SK-N-SH (cell line): Measurements from ENCODE around the gene LY6G6D. TPM values are rescaled to one million over a fixed set of nuclear protein-coding genes. Genes with fewer than 3 reads are reported as not detected.

Experiments used
- CTCF ChIA-PET: fragments of 300-600, 350-600 bp; formaldehyde crosslinking; extraction: SDS; loops from one replicate; lab custom pipeline; 2021; lab: Yijun Ruan, JAX
- POLR2A ChIA-PET: fragments of 350-600 bp; sonication (Branson Sonifier 250); formaldehyde crosslinking; extraction: SDS; loops from one replicate; lab custom pipeline; 2020; ENCODE audit warnings: antibody characterized with exemption, inconsistent platforms; lab: Yijun Ruan, JAX
- DNase-seq: peaks from one replicate; pipeline ENCODE4 v3.0.0; 2012
- H2AFZ ChIP-seq: fragments of 200-600 bp; sonication (generic); 2 replicates; pipeline ENCODE4 v1.8.1; 2016; ENCODE audit warnings: antibody characterized with exemption, mild to moderate bottlenecking, low read depth
- H3F3A ChIP-seq: fragments of 200-600 bp; sonication (generic); replicated peaks from 2 replicates; pipeline ENCODE3; 2016; ENCODE audit warnings: antibody characterized with exemption, mild to moderate bottlenecking; ENCODE audit not compliant: insufficient read depth
- H3K27ac ChIP-seq, 2 experiments: fragments of 200-500 bp in 1 of 2; fragments of 200-600 bp in 1 of 2; sonication (Bioruptor generic) in 1 of 2; sonication (generic), shearing (Covaris generic) in 1 of 2; 2 replicates each; pipeline versions ENCODE4 v1.5.1 to v1.6.1; 2014 to 2016; ENCODE audit warnings: low read depth in 2 of 2, inconsistent platforms in 1 of 2, low read length in 1 of 2, mild to moderate bottlenecking in 1 of 2, mixed read lengths in 1 of 2
- H3K27me3 ChIP-seq: fragments of 200-600 bp; sonication (generic), shearing (Covaris generic); 2 replicates; pipeline ENCODE4 v1.6.1; 2016; ENCODE audit warnings: mixed run types; ENCODE audit not compliant: insufficient read depth
- H3K36me3 ChIP-seq, 2 experiments: fragments of 200-500 bp in 1 of 2; fragments of 200-600 bp in 1 of 2; sonication (Bioruptor generic) in 1 of 2; sonication (generic) in 1 of 2; replicated peaks in 1 of 2; 2 replicates each; pipeline versions ENCODE3 to v1.5.1; 2014 to 2016; ENCODE audit warnings: low read length in 1 of 2, mild to moderate bottlenecking in 1 of 2; ENCODE audit not compliant: insufficient read depth in 2 of 2, control insufficient read depth in 1 of 2
- H3K4me1 ChIP-seq, 2 experiments: fragments of 200-500 bp in 1 of 2; fragments of 200-600 bp in 1 of 2; sonication (Bioruptor generic) in 1 of 2; sonication (generic), shearing (Covaris generic) in 1 of 2; 2 replicates each; pipeline versions ENCODE4 v1.5.1 to v1.6.1; 2014 to 2016; ENCODE audit warnings: low read depth in 1 of 2, low read length in 1 of 2, mixed run types in 1 of 2; ENCODE audit not compliant: insufficient read depth in 2 of 2, control insufficient read depth in 1 of 2
- H3K4me2 ChIP-seq: fragments of 200-600 bp; sonication (generic), shearing (Covaris generic); 2 replicates; pipeline ENCODE4 v1.6.1; 2017; ENCODE audit warnings: mixed run types
- H3K4me3 ChIP-seq, 2 experiments: fragments of 200-500 bp in 1 of 2; fragments of 200-600 bp in 1 of 2; sonication (Bioruptor generic) in 1 of 2; sonication (generic), shearing (Covaris generic) in 1 of 2; 2 replicates each; pipeline versions ENCODE4 v1.5.1 to v1.8.1; 2014 to 2016; ENCODE audit warnings: low read depth in 2 of 2, inconsistent platforms in 1 of 2, low read length in 1 of 2, mild to moderate bottlenecking in 1 of 2, mixed read lengths in 1 of 2, moderate library complexity in 1 of 2
- H3K79me2 ChIP-seq: fragments of 200-600 bp; sonication (generic); 2 replicates; pipeline ENCODE4 v1.8.1; 2017; ENCODE audit warnings: mild to moderate bottlenecking; ENCODE audit not compliant: insufficient read depth
- H3K9ac ChIP-seq: fragments of 200-600 bp; sonication (generic); 2 replicates; pipeline ENCODE4 v1.6.1; 2017; ENCODE audit warnings: mixed run types
- H3K9me2 ChIP-seq: fragments of 200-600 bp; sonication (generic); 2 replicates; pipeline ENCODE4 v1.6.1; 2017; ENCODE audit warnings: mixed run types
- H3K9me3 ChIP-seq: fragments of 200-600 bp; sonication (generic); 2 replicates; pipeline ENCODE4 v1.6.1; 2017; ENCODE audit warnings: mixed run types, mild to moderate bottlenecking, moderate library complexity
- H4K20me1 ChIP-seq: fragments of 200-600 bp; sonication (generic); 2 replicates; pipeline ENCODE4 v1.6.1; 2017; ENCODE audit warnings: mild to moderate bottlenecking, mixed run types; ENCODE audit not compliant: insufficient read depth
- CTCF ChIP-seq: fragments of 200-600 bp; sonication (generic); IDR thresholded peaks from 2 replicates; pipeline ENCODE4 v1.6.1; 2017; ENCODE audit warnings: antibody characterized with exemption, mild to moderate bottlenecking, moderate library complexity
- ELF1 ChIP-seq: IDR thresholded peaks from 2 replicates; pipeline ENCODE4 v1.4.0; 2012
- EZH2phosphoT487 ChIP-seq: fragments of 200-600 bp; sonication (generic); IDR thresholded peaks from 2 replicates; pipeline ENCODE4 v1.6.1; 2017; ENCODE audit warnings: low read depth, mixed run types, mild to moderate bottlenecking, antibody characterized with exemption, moderate library complexity, borderline replicate concordance
- FOSL2 ChIP-seq: IDR thresholded peaks from 2 replicates; pipeline ENCODE4 v1.4.0; 2012; ENCODE audit warnings: low read depth, mild to moderate bottlenecking, moderate library complexity, borderline replicate concordance
- FOXJ3 ChIP-seq: sonication (generic); formaldehyde crosslinking; IDR thresholded peaks from 2 replicates; pipeline ENCODE4 v1.5.1; 2020; ENCODE audit warnings: mild to moderate bottlenecking, missing genetic modification reagents
- FOXM1 ChIP-seq: IDR thresholded peaks from 2 replicates; pipeline ENCODE4 v1.4.0; 2012; ENCODE audit warnings: low read depth, mild to moderate bottlenecking
- GATA2 ChIP-seq: sonication (generic); formaldehyde crosslinking; IDR thresholded peaks from 2 replicates; pipeline ENCODE4 v1.5.0; 2020; ENCODE audit warnings: mild to moderate bottlenecking, missing genetic modification reagents
- JUND ChIP-seq: IDR thresholded peaks from 2 replicates; pipeline ENCODE4 v1.4.0; 2012
- MEF2A ChIP-seq: IDR thresholded peaks from 2 replicates; pipeline ENCODE4 v1.4.0; 2012; ENCODE audit warnings: low read depth, borderline replicate concordance
- NRF1 ChIP-seq: IDR thresholded peaks from 2 replicates; pipeline ENCODE4 v1.6.1; 2012; ENCODE audit warnings: low read depth, mild to moderate bottlenecking, low read length
- PBX3 ChIP-seq: IDR thresholded peaks from 2 replicates; pipeline ENCODE4; 2012
- RCOR1 ChIP-seq: fragments of 150-350 bp; IDR thresholded peaks from 2 replicates; pipeline ENCODE4 v1.6.1; 2017; ENCODE audit warnings: antibody characterized with exemption, low read length
- REST ChIP-seq: IDR thresholded peaks from 2 replicates; pipeline ENCODE4 v1.6.1; 2012; ENCODE audit warnings: mild to moderate bottlenecking, low read depth, low read length, moderate library complexity
- RFX5 ChIP-seq: IDR thresholded peaks from 2 replicates; pipeline ENCODE4 v1.6.1; 2012; ENCODE audit warnings: mild to moderate bottlenecking, improper control_type of control experiment, low read length
- SIN3A ChIP-seq: IDR thresholded peaks from 2 replicates; pipeline ENCODE4 v1.6.1; 2012; ENCODE audit warnings: low read depth, mild to moderate bottlenecking, low read length, moderate library complexity, borderline replicate concordance
- TAF1 ChIP-seq: IDR thresholded peaks from 2 replicates; pipeline ENCODE4 v1.6.1; 2012; ENCODE audit warnings: low read depth, mild to moderate bottlenecking, low read length, moderate library complexity, borderline replicate concordance
- TCF12 ChIP-seq: IDR thresholded peaks from 2 replicates; pipeline ENCODE4 v1.4.0; 2012
- YY1 ChIP-seq: IDR thresholded peaks from 2 replicates; pipeline ENCODE4 v1.4.0; 2012; ENCODE audit warnings: low read depth, mild to moderate bottlenecking
- ZBTB33 ChIP-seq: IDR thresholded peaks from 2 replicates; pipeline ENCODE4 v1.4.0; 2012; ENCODE audit warnings: low read depth, borderline replicate concordance
- WGBS: methylation state at CpG from one replicate; pipeline ENCODE4 v1.1.6; 2017; ENCODE audit warnings: low lambda C conversion rate; 5-methylcytosine and 5-hydroxymethylcytosine counted together
- polyA plus RNA-seq, 3 experiments: library from polyadenylated mRNA; depleted of rRNA; stranded (reverse); fragments of >200 nt; gene quantifications; 2 replicates each; pipeline ENCODE4 v1.2.3, GENCODE V29; 2012
- TF ChIP-seq, protein P1 (sequence below): IDR thresholded peaks from 2 replicates; pipeline ENCODE4 v1.4.0; 2012; ENCODE audit warnings: low read depth

The LY6G6D gene
- polyA plus RNA-seq, 1 of the 3 experiments (the other 2 are of a cell fraction) = not detected

GRCh38 chr6:31721351-31722020, 6.3 kb downstream of the LY6G6D start, which contains the start of gene LY6G6C:
TSS of gene LY6G6C (minus strand) at chr6:31721746. CDS start at chr6:31721679, 67 bp downstream.
- H4K20me1 ChIP-seq = no peaks in the 10 kb centered on the region
- POLR2A ChIA-PET = no interaction called here
- CTCF ChIA-PET = interaction anchor here (1.0 kb wide), 1 partner anchor 70 kb away, joined by 5 read pairs; no protein-coding TSS in a partner anchor
- TF ChIP-seq TCF12 (no peak), FOXJ3 (CRISPR knock-in tag) (no peak), PBX3 (no peak), TAF1 (no peak), ELF1 (no peak), RCOR1 (no peak), REST (no peak), MEF2A (no peak), FOXM1 (no peak), FOSL2 (no peak), RFX5 (no peak), JUND (no peak), NRF1 (no peak), CTCF (no peak), YY1 (no peak), EZH2phosphoT487 (no peak), SIN3A (no peak), GATA2 (CRISPR knock-in tag) (no peak), ZBTB33 (no peak)
- TF ChIP-seq, protein P1, sequence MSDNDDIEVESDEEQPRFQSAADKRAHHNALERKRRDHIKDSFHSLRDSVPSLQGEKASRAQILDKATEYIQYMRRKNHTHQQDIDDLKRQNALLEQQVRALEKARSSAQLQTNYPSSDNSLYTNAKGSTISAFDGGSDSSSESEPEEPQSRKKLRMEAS = no peak
- peaks cover 2 to 9% of the 10 kb centered on the region in 2 experiments for H3K36me3 ChIP-seq
- H3K79me2 ChIP-seq = no peaks in the 10 kb centered on the region
- 73% methylated on average over 4 of the region's 4 CpGs for WGBS
- no peaks in the 10 kb centered on the region for H3K27me3 ChIP-seq
- no peaks in the 10 kb centered on the region for H3K9me2 ChIP-seq
- no peak within 1 kb of the TSS for H3K27ac ChIP-seq
- no peaks in the 10 kb centered on the region for H3K9me3 ChIP-seq
- no peak for DNase-seq
- H3F3A ChIP-seq = no peaks in the 10 kb centered on the region
- H3K9ac ChIP-seq = no peak within 1 kb of the TSS
- H3K4me1 ChIP-seq = no peaks in the 10 kb centered on the region
- no peak within 1 kb of the TSS for H3K4me2 ChIP-seq
- no peak within 1 kb of the TSS for H2AFZ ChIP-seq
- H3K4me3 ChIP-seq = no peak within 1 kb of the TSS
